AG04450 (cell line): Measurements from ENCODE around the gene ELOVL5. TPM values are rescaled to one million over a fixed set of nuclear protein-coding genes. Genes with fewer than 3 reads are reported as not detected.
"Not testable (repeated sequence)": the region's sequence is repeated elsewhere in the genome, so short reads cannot be mapped to it uniquely, and the experiment has no call there.

Experiments
- CTCF ChIA-PET: fragments of 300-600, 350-600 bp; formaldehyde crosslinking; extraction: SDS; loops from one replicate; lab custom pipeline; 2022; ENCODE audit warnings: antibody characterized with exemption, inconsistent platforms; lab: Charles Lee
- POLR2A ChIA-PET: fragments of 350-600 bp; formaldehyde crosslinking; extraction: SDS; loops from one replicate; lab custom pipeline; 2021; ENCODE audit warnings: antibody characterized with exemption, inconsistent platforms; lab: Yijun Ruan, JAX
- DNase-seq: peaks from one replicate; pipeline ENCODE4 v3.0.0-alpha.2; 2011; ENCODE audit warnings: low read depth, low spot score
- H3K27ac ChIP-seq: one replicate; pipeline ENCODE4 v1.5.1; 2012; ENCODE audit warnings: low read depth, low read length, control low read depth
- H3K27me3 ChIP-seq: one replicate; pipeline ENCODE4 v1.6.0; 2012; ENCODE audit warnings: low read length; ENCODE audit not compliant: control insufficient read depth, insufficient read depth
- H3K4me3 ChIP-seq: 2 replicates; pipeline ENCODE4 v1.5.1; 2011; ENCODE audit warnings: mild to moderate bottlenecking, low read depth, low read length, control low read depth
- H3K9me3 ChIP-seq: 2 replicates; pipeline ENCODE4 v1.5.1; 2012; ENCODE audit warnings: low read length; ENCODE audit not compliant: control insufficient read depth, insufficient read depth
- CTCF ChIP-seq: IDR thresholded peaks from 2 replicates; pipeline ENCODE4 v1.5.1; 2011; ENCODE audit warnings: low read depth, low read length, control low read depth, inconsistent platforms
- polyA plus RNA-seq: library from polyadenylated mRNA; depleted of rRNA; stranded (reverse); fragments of >200 nt; gene quantifications from 2 replicates; pipeline ENCODE4 v1.2.3, GENCODE V29; 2011

The ELOVL5 gene
- polyA plus RNA-seq, 1 experiment, result 81.6 TPM

- peak overlapping the region; percentile 85 for H3K4me3 ChIP-seq
- no peak for DNase-seq
- H3K27ac ChIP-seq, result peak overlapping the region; percentile 94
- POLR2A ChIA-PET, result interaction anchor here (1.0 to 2.1 kb wide), 5 partner anchors 12 to 46 kb away, joined by 3 to 5 read pairs (median 4); no protein-coding TSS in a partner anchor
- TF ChIP-seq CTCF, result no peak
- no peaks in the 10 kb centered on the region for H3K27me3 ChIP-seq
- CTCF ChIA-PET, result interaction anchor here (0.8 to 1.6 kb wide), 5 partner anchors 53 to 381 kb away, joined by 3 to 4 read pairs (median 3); no protein-coding TSS in a partner anchor
- H3K9me3 ChIP-seq, result no peaks in the 10 kb centered on the region; the same call in 1 of the 2 replicates
These were observed 1.4 kb downstream of the ELOVL5 start for GRCh38 chr6:53347250-53347920.

GRCh38 chr6:53346049-53346448 is 2.7 kb downstream of the ELOVL5 start:
- DNase-seq, H3K27me3 ChIP-seq, H3K27ac ChIP-seq, H3K4me3 ChIP-seq, POLR2A ChIA-PET, H3K9me3 ChIP-seq: not testable (repeated sequence)
- CTCF ChIA-PET, result interaction anchor here (1.6 kb wide), 1 partner anchor 141 kb away, joined by 3 read pairs; no protein-coding TSS in a partner anchor

GRCh38 chr6:53344969-53345368 is 3.8 kb downstream of the ELOVL5 start:
- CTCF ChIA-PET, result interaction anchor here (1.3 kb wide), 1 partner anchor 383 kb away, joined by 3 read pairs; no protein-coding TSS in a partner anchor
- no peak overlapping the region for H3K27ac ChIP-seq
- TF ChIP-seq CTCF, result no peak
- H3K9me3 ChIP-seq, result no peaks in the 10 kb centered on the region; the same call in 1 of the 2 replicates
- no peaks in the 10 kb centered on the region for H3K27me3 ChIP-seq
- no peak for DNase-seq
- POLR2A ChIA-PET, result interaction anchor here (0.6 kb wide), 1 partner anchor 80 kb away, joined by 3 read pairs; no protein-coding TSS in a partner anchor
- no peak overlapping the region for H3K4me3 ChIP-seq

DNA sequence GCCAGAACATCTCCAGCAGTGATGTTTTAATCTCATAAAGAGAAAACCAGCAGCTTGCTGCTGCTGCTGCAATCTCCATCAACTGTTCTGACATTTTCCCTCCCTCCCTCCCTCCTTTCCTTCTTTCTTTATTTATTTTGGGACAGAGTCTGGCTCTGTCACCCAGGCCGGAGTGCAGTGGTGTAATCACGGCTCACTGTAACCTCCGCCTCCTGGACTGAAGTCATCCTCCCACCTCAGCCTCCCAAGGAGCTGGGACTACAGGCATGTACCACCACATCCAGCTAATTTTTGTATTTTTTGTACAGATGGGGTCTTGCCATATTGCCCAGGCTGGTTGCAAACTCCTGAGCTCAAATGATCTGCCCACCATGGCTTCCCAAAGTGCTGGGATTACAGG is 5.7 kb downstream of the ELOVL5 start:
- no peak for TF ChIP-seq CTCF
- ChIA-PET POLR2A (no interaction called here), CTCF (interaction anchor here (1.3 kb wide), 1 partner anchor 49 kb away, joined by 7 read pairs; no protein-coding TSS in a partner anchor)

GRCh38 chr6:53342217-53342616 is 6.5 kb downstream of the ELOVL5 start:
- CTCF ChIA-PET, result no interaction called here
- Histone ChIP-seq H3K27ac (no peak overlapping the region), H3K4me3 (no peak overlapping the region), H3K27me3 (no peaks in the 10 kb centered on the region), H3K9me3 (no peaks in the 10 kb centered on the region)
- TF ChIP-seq CTCF, result no peak
- POLR2A ChIA-PET, result no interaction called here
- DNase-seq, result no peak

More for the DNA sequence above, 5.7 kb downstream of the ELOVL5 start:
- no peaks in the 10 kb centered on the region for H3K9me3 ChIP-seq
- DNase-seq, result no peak
- H3K4me3 ChIP-seq, result no peak overlapping the region
- no peaks in the 10 kb centered on the region for H3K27me3 ChIP-seq
- H3K27ac ChIP-seq, result no peak overlapping the region
